H1 (cell line): Measurements from ENCODE around the gene NFKBIE. TPM values are rescaled to one million over a fixed set of nuclear protein-coding genes. Genes with fewer than 3 reads are reported as not detected.

Experiments used
- CTCF ChIA-PET: fragments of 300-600 bp; sonication (Branson Sonifier 250); formaldehyde crosslinking; loops from one replicate; lab custom pipeline; 2021; ENCODE audit not compliant: partially characterized antibody; lab: Charles Lee
- POLR2A ChIA-PET: fragments of 300-600 bp; sonication (Branson Sonifier 250); formaldehyde crosslinking; loops from one replicate; lab custom pipeline; 2021; ENCODE audit warnings: inconsistent platforms; ENCODE audit not compliant: partially characterized antibody; lab: Charles Lee
- DNase-seq, 2 experiments: peaks; one replicate each; pipeline versions ENCODE4 v3.0.0 to v3.0.0-alpha.2; 2010 to 2022; ENCODE audit warnings: low spot score in 2 of 2, low read depth in 1 of 2, mixed read lengths in 1 of 2
- FAIRE-seq: peaks from 2 replicates; lab custom pipeline; 2011; peaks lifted over from hg19 to GRCh38; lab: Jason Lieb, UNC
- H2AFZ ChIP-seq: 2 replicates; pipeline ENCODE4 v1.8.1; 2012; ENCODE audit warnings: low read length, inconsistent platforms
- H2AK5ac ChIP-seq: 2 replicates; pipeline ENCODE4 v1.6.1; 2013; ENCODE audit warnings: low read depth, low read length
- H2BK120ac ChIP-seq: replicated peaks from 2 replicates; pipeline ENCODE3; 2013; ENCODE audit warnings: low read depth, low read length, inconsistent platforms
- H2BK12ac ChIP-seq: 2 replicates; pipeline ENCODE4 v1.6.1; 2013; ENCODE audit warnings: low read depth, low read length
- H2BK15ac ChIP-seq: 2 replicates; pipeline ENCODE4 v1.6.1; 2013; ENCODE audit warnings: low read length
- H2BK20ac ChIP-seq: 2 replicates; pipeline ENCODE4 v1.6.1; 2013; ENCODE audit warnings: low read length
- H2BK5ac ChIP-seq: 2 replicates; pipeline ENCODE4 v1.6.1; 2013; ENCODE audit warnings: low read depth, low read length
- H3K14ac ChIP-seq: 2 replicates; pipeline ENCODE4 v1.6.1; 2013; ENCODE audit warnings: inconsistent platforms; ENCODE audit not compliant: insufficient read length
- H3K18ac ChIP-seq: 2 replicates; pipeline ENCODE4 v1.6.1; 2013; ENCODE audit warnings: low read length; ENCODE audit errors: extremely low read depth
- H3K23ac ChIP-seq: 2 replicates; pipeline ENCODE4 v1.6.1; 2013; ENCODE audit warnings: inconsistent platforms; ENCODE audit not compliant: insufficient read length
- H3K23me2 ChIP-seq: 2 replicates; pipeline ENCODE4 v1.6.1; 2013; ENCODE audit warnings: low read depth, low read length
- H3K27ac ChIP-seq: 2 replicates; pipeline ENCODE4 v1.6.1; 2011; ENCODE audit warnings: low read depth, low read length, inconsistent platforms
- H3K27me3 ChIP-seq, 4 experiments: replicated peaks in 1 of 4; 1 replicate in 1 of 4; 2 replicates in 3 of 4; pipeline versions ENCODE4 v1.6.1 to v1.8.1; 2011 to 2013; ENCODE audit warnings: low read length in 3 of 4, mild to moderate bottlenecking in 3 of 4, inconsistent platforms in 2 of 4, mixed read lengths in 2 of 4, moderate library complexity in 1 of 4; ENCODE audit not compliant: control insufficient read depth in 3 of 4, insufficient read depth in 3 of 4; ENCODE audit errors: extremely low read depth in 1 of 4
- H3K36me3 ChIP-seq, 4 experiments: 2 replicates each; pipeline versions ENCODE4 v1.6.1 to v1.8.1; 2011 to 2013; ENCODE audit warnings: mild to moderate bottlenecking in 4 of 4, low read length in 3 of 4, moderate library complexity in 2 of 4, control low read depth in 1 of 4, inconsistent platforms in 1 of 4; ENCODE audit not compliant: insufficient read depth in 4 of 4, control insufficient read depth in 2 of 4
- H3K4ac ChIP-seq: replicated peaks from 2 replicates; pipeline ENCODE3; 2013; ENCODE audit warnings: low read length, low read depth, mixed read lengths, inconsistent platforms; ENCODE audit not compliant: insufficient read length
- H3K4me1 ChIP-seq, 4 experiments: replicated peaks in 1 of 4; 1 replicate in 1 of 4; 2 replicates in 3 of 4; pipeline versions ENCODE4 v1.6.1 to v1.8.1; 2011 to 2013; ENCODE audit warnings: low read length in 3 of 4, inconsistent platforms in 2 of 4, mixed read lengths in 1 of 4; ENCODE audit not compliant: insufficient read depth in 4 of 4, control insufficient read depth in 3 of 4
- H3K4me2 ChIP-seq, 2 experiments: 2 replicates each; pipeline versions ENCODE4 v1.6.1 to v1.8.1; 2011 to 2013; ENCODE audit warnings: low read depth in 2 of 2, low read length in 2 of 2, control low read depth in 1 of 2, inconsistent platforms in 1 of 2, mild to moderate bottlenecking in 1 of 2; ENCODE audit not compliant: insufficient read depth in 1 of 2
- H3K4me3 ChIP-seq, 4 experiments: fragments of 200-600, 300-600 bp in 1 of 4; sonication (generic), shearing (Covaris generic), sonication (Bioruptor Twin) in 1 of 4; 2 replicates each; pipeline versions ENCODE4 v1.5.1 to v1.8.1; 2011 to 2016; ENCODE audit warnings: low read length in 4 of 4, low read depth in 3 of 4, control low read depth in 2 of 4, inconsistent platforms in 2 of 4, mild to moderate bottlenecking in 2 of 4, mixed read lengths in 1 of 4, moderate library complexity in 1 of 4; ENCODE audit not compliant: insufficient read depth in 2 of 4; ENCODE audit errors: extremely low read depth in 1 of 4
- H3K56ac ChIP-seq: replicated peaks from 2 replicates; pipeline ENCODE3; 2013; ENCODE audit warnings: low read depth, mild to moderate bottlenecking, mixed read lengths, low read length, inconsistent platforms; ENCODE audit not compliant: insufficient read length
- H3K79me1 ChIP-seq: 2 replicates; pipeline ENCODE4 v1.6.1; 2013; ENCODE audit warnings: low read depth, low read length, control low read depth
- H3K79me2 ChIP-seq, 2 experiments: 2 replicates each; pipeline versions ENCODE4 v1.6.1 to v1.8.1; 2012 to 2013; ENCODE audit warnings: low read length in 2 of 2, mild to moderate bottlenecking in 2 of 2, inconsistent platforms in 1 of 2; ENCODE audit not compliant: insufficient read depth in 2 of 2, control insufficient read depth in 1 of 2
- H3K9ac ChIP-seq, 4 experiments: replicated peaks in 1 of 4; 1 replicate in 1 of 4; 2 replicates in 3 of 4; pipeline versions ENCODE4 v1.6.1 to v1.8.1; 2011 to 2013; ENCODE audit warnings: low read depth in 3 of 4, low read length in 3 of 4, control low read depth in 2 of 4, mild to moderate bottlenecking in 2 of 4, moderate library complexity in 2 of 4, inconsistent platforms in 1 of 4; ENCODE audit errors: extremely low read depth in 1 of 4
- H3K9me3 ChIP-seq, 2 experiments: 2 replicates each; pipeline versions ENCODE4 v1.6.1 to v1.8.1; 2012 to 2013; ENCODE audit warnings: mild to moderate bottlenecking in 2 of 2, moderate library complexity in 2 of 2, control low read depth in 1 of 2, inconsistent platforms in 1 of 2, low read depth in 1 of 2, low read length in 1 of 2, mixed read lengths in 1 of 2; ENCODE audit not compliant: insufficient read depth in 2 of 2
- H4K20me1 ChIP-seq, 2 experiments: replicated peaks in 1 of 2; 2 replicates each; pipeline versions ENCODE3 to v1.8.1; 2011 to 2013; ENCODE audit warnings: inconsistent platforms in 2 of 2, low read length in 2 of 2, mild to moderate bottlenecking in 1 of 2; ENCODE audit not compliant: insufficient read depth in 2 of 2, control insufficient read depth in 1 of 2
- H4K5ac ChIP-seq: 2 replicates; pipeline ENCODE4 v1.6.1; 2013; ENCODE audit warnings: low read length, low read depth, mixed read lengths, inconsistent platforms; ENCODE audit not compliant: insufficient read length
- H4K8ac ChIP-seq: 2 replicates; pipeline ENCODE4 v1.8.0; 2013; ENCODE audit warnings: mild to moderate bottlenecking, moderate library complexity, low read length, inconsistent platforms; ENCODE audit not compliant: insufficient read depth; ENCODE audit errors: extremely low read depth
- H4K91ac ChIP-seq: replicated peaks from 2 replicates; pipeline ENCODE3; 2013; ENCODE audit warnings: low read length, mixed read lengths, inconsistent platforms; ENCODE audit not compliant: insufficient read length
- BCL11A ChIP-seq, 2 experiments: IDR thresholded peaks; one replicate each; pipeline ENCODE4 v1.6.1; 2011; ENCODE audit warnings: low read depth in 2 of 2, low read length in 2 of 2, mild to moderate bottlenecking in 2 of 2
- CTBP2 ChIP-seq: IDR thresholded peaks from 2 replicates; pipeline ENCODE4 v1.7.0; 2011; ENCODE audit warnings: borderline replicate concordance, mild to moderate bottlenecking, moderate library complexity, mixed read lengths, low read length; ENCODE audit not compliant: insufficient read depth, insufficient read length
- CTCF ChIP-seq, 3 experiments: IDR thresholded peaks; 1 replicate in 2 of 3; 2 replicates in 1 of 3; pipeline versions ENCODE4 v1.5.1 to v1.6.1; 2011; ENCODE audit warnings: low read length in 3 of 3, mild to moderate bottlenecking in 3 of 3, inconsistent platforms in 2 of 3, low read depth in 1 of 3, moderate library complexity in 1 of 3; ENCODE audit not compliant: insufficient read depth in 1 of 3; ENCODE audit errors: control extremely low read depth in 1 of 3
- HDAC6 ChIP-seq: IDR thresholded peaks from one replicate; pipeline ENCODE4 v1.7.1; 2012; ENCODE audit warnings: low read depth, mild to moderate bottlenecking, inconsistent platforms, low read length, moderate library complexity
- NRF1 ChIP-seq: IDR thresholded peaks from 2 replicates; pipeline ENCODE4 v1.6.1; 2011; ENCODE audit warnings: mild to moderate bottlenecking, low read depth, low read length, improper control_type of control experiment
- RXRA ChIP-seq: IDR thresholded peaks from 2 replicates; pipeline ENCODE4 v1.6.1; 2011; ENCODE audit warnings: low read depth, mild to moderate bottlenecking, low read length, moderate library complexity; ENCODE audit not compliant: insufficient read depth
- SAP30 ChIP-seq: fragments of 300-600 bp; sonication (generic); IDR thresholded peaks from 2 replicates; pipeline ENCODE4 v1.7.1; 2012; ENCODE audit warnings: low read length, moderate library complexity, mild to moderate bottlenecking, inconsistent platforms; ENCODE audit not compliant: insufficient read depth, insufficient replicate concordance
- SIRT6 ChIP-seq: IDR thresholded peaks from one replicate; pipeline ENCODE4 v1.7.1; 2012; ENCODE audit warnings: low read length, inconsistent platforms
- SP2 ChIP-seq: IDR thresholded peaks from 2 replicates; pipeline ENCODE4 v1.6.1; 2012; ENCODE audit warnings: mild to moderate bottlenecking, low read length, inconsistent platforms
- TAF7 ChIP-seq: optimal IDR thresholded peaks from 2 replicates; pipeline ENCODE3; 2011; ENCODE audit warnings: low read depth, mild to moderate bottlenecking, inconsistent platforms, low read length, moderate library complexity, borderline replicate concordance
- WGBS, 2 experiments: shearing (Covaris generic) in 1 of 2; methylation state at CpG; one replicate each; pipeline versions ENCODE4 v1.1.6 to v1.1.7; 2013 to 2015; ENCODE audit warnings: low lambda C conversion rate in 2 of 2, mixed read lengths in 2 of 2, inconsistent platforms in 1 of 2, low coverage in 1 of 2, missing lambda C conversion rate in 1 of 2; ENCODE audit not compliant: insufficient replicate concordance in 2 of 2, insufficient coverage in 1 of 2, insufficient read length in 1 of 2; ENCODE audit errors: extremely low coverage in 1 of 2, missing lambda C conversion rate in 1 of 2; 5-methylcytosine and 5-hydroxymethylcytosine counted together
- polyA plus RNA-seq, 7 experiments: library from polyadenylated mRNA; depleted of rRNA in 3 of 7; stranded (reverse) in 5 of 7; unstranded in 2 of 7; fragments of >200 nt in 5 of 7; fragments of 200-250 nt in 2 of 7; gene quantifications; 1 replicate in 5 of 7; 2 replicates in 1 of 7; 4 replicates in 1 of 7; pipeline versions ENCODE4 v1.2.1 to v1.2.3, GENCODE V29; 2011 to 2013; ENCODE audit warnings: missing spikeins in 2 of 7, mixed read lengths in 2 of 7
- total RNA-seq: library from RNA; stranded (reverse); fragmentation: NEBNext Ultra II Directional; extraction: Animal tissue kit (Norgen Biotek cat#: 25700); gene quantifications from 2 replicates; pipeline ENCODE4 v1.2.1, GENCODE V29; 2021

NFKBIE gene
- total and polyA plus RNA-seq, 2 of the 8 experiments (the other 6 are each of a cell fraction or from before 2014, with no cell fraction given) = 13.5 to 19.2 TPM

- H4K20me1 ChIP-seq = peaks cover 0 to 4% of the 10 kb centered on the region in 2 experiments
- no peak overlapping the region for H3K9ac ChIP-seq
- H2BK120ac ChIP-seq = no peak overlapping the region
- no peak overlapping the region for H2BK15ac ChIP-seq
- H3K14ac ChIP-seq = no peak overlapping the region
- DNase-seq (no peak), FAIRE-seq (no peak)
- H3K23ac ChIP-seq = no peak overlapping the region
- H3K56ac ChIP-seq = no peak overlapping the region
- H2AK5ac ChIP-seq = no peak overlapping the region
- H3K18ac ChIP-seq = no peak overlapping the region
- H3K9me3 ChIP-seq = no peaks in the 10 kb centered on the region
- no peak overlapping the region for H3K4ac ChIP-seq
- no peaks in the 10 kb centered on the region for H3K27me3 ChIP-seq
- H3K23me2 ChIP-seq = peaks cover 4% of the 10 kb centered on the region
- H3K36me3 ChIP-seq = peaks cover 18 to 62% (median 54%) of the 10 kb centered on the region in 4 experiments
- H3K79me1 ChIP-seq = peaks cover 3% of the 10 kb centered on the region; the same call in 1 of the 2 replicates
- H2BK5ac ChIP-seq = no peak overlapping the region
- H3K79me2 ChIP-seq = peaks cover 0 to 13% of the 10 kb centered on the region in 2 experiments; a peak in 2 of 4 replicates
- no peak overlapping the region for H2BK20ac ChIP-seq
- no peak overlapping the region for H4K8ac ChIP-seq
- no peak overlapping the region for H3K27ac ChIP-seq
- POLR2A ChIA-PET = interaction anchor here (0.6 to 6.9 kb wide), 13 partner anchors 10 to 79 kb away, joined by 3 to 81 read pairs (median 4); partner anchors contain the start of gene CDC5L
- H3K4me3 ChIP-seq = no peak overlapping the region
- H3K4me1 ChIP-seq = peaks cover 0 to 9% (median 3%) of the 10 kb centered on the region in 4 experiments; a peak in 5 of 7 replicates
- no peak overlapping the region for H3K4me2 ChIP-seq
- CTCF ChIA-PET = interaction anchor here (0.6 to 13.9 kb wide), 9 partner anchors 7 to 56 kb away, joined by 3 to 330 read pairs (median 4); partner anchors contain the start of genes NFKBIE and TMEM151B
- H4K91ac ChIP-seq = no peak overlapping the region
- no peak overlapping the region for H4K5ac ChIP-seq
- H2AFZ ChIP-seq = no peak overlapping the region
- no peak overlapping the region for H2BK12ac ChIP-seq
- WGBS, 2 experiments = 97% methylated on average over 2 of the region's 2 CpGs; no CpG with 5 or more reads in 1 of the 2 experiments
- TF ChIP-seq SP2 = no peak
- TF ChIP-seq RXRA = no peak
- no peak for TF ChIP-seq NRF1
- no peak for TF ChIP-seq CTCF (IDR thresholded peaks at IDR 0.05; ENCODE audit: control extremely low read depth in 1 of 3, insufficient read depth in 1 of 3, low read depth in 1 of 3, low read length in 3 of 3)
- no peak for TF ChIP-seq SIRT6
- TF ChIP-seq SAP30 = no peak
- TF ChIP-seq CTBP2 = no peak
- no peak for TF ChIP-seq TAF7
- TF ChIP-seq HDAC6 = no peak
- no peak for TF ChIP-seq BCL11A (IDR thresholded peaks at IDR 0.05; ENCODE audit: low read depth in 2 of 2, low read length in 2 of 2)
These were observed 43.7 kb upstream of the NFKBIE start for GRCh38 chr6:44309092-44309491.
